ENCODE data around the gene LAMA5. TPM values are rescaled to one million over a fixed set of nuclear protein-coding genes. Genes with fewer than 3 reads are reported as not detected.

The LAMA5 gene
- total RNA-seq, 1 donor from 2014 or later, result 34.5 TPM

DNA sequence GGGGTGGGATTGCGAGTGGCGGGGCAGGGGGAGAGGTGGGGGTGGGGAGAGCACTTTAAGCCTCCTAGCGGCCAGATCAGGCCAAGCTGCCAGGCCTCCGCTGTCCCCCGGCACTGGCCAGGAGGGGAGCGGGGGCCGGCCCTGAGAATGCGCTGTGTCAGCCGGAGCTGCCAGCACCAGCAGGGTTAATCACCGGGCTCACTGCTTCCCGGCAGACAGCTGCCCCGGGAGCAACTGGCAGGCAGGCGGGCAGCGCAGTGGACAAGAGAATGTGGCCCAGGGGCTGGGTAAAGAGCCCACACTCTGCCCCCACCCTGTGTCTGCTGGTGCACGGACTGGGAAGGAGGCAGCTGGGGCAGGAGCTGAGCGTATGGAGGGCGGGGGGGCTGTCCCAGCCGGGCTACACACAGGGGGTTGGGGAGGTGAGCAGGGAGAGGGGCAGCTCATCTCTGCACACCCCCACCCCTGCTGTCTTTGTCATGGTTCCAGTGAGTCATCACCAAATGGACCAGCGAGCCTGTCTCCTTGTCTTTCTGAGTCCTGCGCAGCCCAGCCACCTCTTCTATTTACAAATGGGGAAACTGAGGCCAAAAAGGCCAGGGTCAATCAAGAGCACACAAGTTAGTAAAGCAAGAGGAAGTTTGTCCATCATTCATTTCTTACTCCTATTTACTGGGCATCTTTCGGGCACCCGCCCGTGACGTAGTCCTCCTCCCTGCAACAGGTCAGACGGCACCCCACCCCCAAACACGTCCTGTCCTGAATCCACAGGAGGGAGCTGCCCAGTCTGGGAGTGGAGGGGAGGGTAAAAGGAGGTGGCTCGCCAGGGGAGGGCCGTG lies 2.1 kb upstream of the LAMA5 start:
- H3K9me3 Mint-ChIP-seq (ENCODE audit: unreplicated experiment), result no peaks in the 10 kb centered on the region
- no peaks in the 10 kb centered on the region for H3K36me3 Mint-ChIP-seq (ENCODE audit: low read depth, unreplicated experiment)
- DNase-seq (ENCODE audit: low spot score), result peak; percentile 52
- H3K27me3 Mint-ChIP-seq (ENCODE audit: unreplicated experiment), result peaks cover 10% of the 10 kb centered on the region
- H3K27ac Mint-ChIP-seq (ENCODE audit: unreplicated experiment), result peak overlapping the region; percentile 31
- TF ChIP-seq, protein P1, sequence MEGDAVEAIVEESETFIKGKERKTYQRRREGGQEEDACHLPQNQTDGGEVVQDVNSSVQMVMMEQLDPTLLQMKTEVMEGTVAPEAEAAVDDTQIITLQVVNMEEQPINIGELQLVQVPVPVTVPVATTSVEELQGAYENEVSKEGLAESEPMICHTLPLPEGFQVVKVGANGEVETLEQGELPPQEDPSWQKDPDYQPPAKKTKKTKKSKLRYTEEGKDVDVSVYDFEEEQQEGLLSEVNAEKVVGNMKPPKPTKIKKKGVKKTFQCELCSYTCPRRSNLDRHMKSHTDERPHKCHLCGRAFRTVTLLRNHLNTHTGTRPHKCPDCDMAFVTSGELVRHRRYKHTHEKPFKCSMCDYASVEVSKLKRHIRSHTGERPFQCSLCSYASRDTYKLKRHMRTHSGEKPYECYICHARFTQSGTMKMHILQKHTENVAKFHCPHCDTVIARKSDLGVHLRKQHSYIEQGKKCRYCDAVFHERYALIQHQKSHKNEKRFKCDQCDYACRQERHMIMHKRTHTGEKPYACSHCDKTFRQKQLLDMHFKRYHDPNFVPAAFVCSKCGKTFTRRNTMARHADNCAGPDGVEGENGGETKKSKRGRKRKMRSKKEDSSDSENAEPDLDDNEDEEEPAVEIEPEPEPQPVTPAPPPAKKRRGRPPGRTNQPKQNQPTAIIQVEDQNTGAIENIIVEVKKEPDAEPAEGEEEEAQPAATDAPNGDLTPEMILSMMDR (IDR thresholded peaks at IDR 0.05; ENCODE audit: unreplicated experiment), result peak; percentile 54
- peak overlapping the region; percentile 74 for H3K4me3 Mint-ChIP-seq (ENCODE audit: unreplicated experiment)
- peaks cover 7% of the 10 kb centered on the region for H3K4me1 Mint-ChIP-seq (ENCODE audit: unreplicated experiment)

DNA sequence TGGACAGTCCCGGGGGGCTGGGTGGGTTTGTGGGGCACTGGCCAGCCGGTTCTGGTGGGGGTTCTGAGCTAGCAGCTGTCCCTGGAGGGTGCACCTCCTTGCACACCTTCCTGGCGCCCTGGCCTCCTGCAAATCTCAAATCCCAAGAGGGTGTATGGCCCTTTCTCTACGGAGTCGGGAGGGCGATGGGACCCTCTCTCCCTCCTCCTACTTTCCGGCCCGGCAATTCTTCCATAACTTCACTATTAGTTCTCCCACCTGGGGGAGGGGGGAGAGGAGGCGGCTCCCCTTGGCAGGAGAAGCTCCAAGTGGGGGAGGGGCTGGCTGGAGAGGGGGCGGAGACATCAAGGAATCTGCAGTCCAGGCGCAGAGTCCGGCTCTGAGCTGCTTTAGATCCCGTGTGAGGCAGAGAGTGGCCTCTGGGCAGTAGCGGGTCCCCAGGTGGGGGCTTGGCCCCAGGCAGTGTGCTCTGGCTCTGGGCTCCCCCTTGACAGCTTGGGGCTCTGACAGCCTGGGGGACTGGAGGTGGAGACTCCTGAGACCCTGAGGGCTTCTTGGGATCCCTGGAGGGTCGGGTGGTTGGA lies 1.4 kb upstream of the LAMA5 start:
- DNase-seq (ENCODE audit: low spot score), result no peak
- H3K9me3 Mint-ChIP-seq (ENCODE audit: unreplicated experiment), result no peaks in the 10 kb centered on the region
- H3K27me3 Mint-ChIP-seq (ENCODE audit: unreplicated experiment), result peaks cover 8% of the 10 kb centered on the region
- H3K36me3 Mint-ChIP-seq (ENCODE audit: low read depth, unreplicated experiment), result no peaks in the 10 kb centered on the region
- no peak overlapping the region for H3K4me3 Mint-ChIP-seq (ENCODE audit: unreplicated experiment)
- no peak overlapping the region for H3K27ac Mint-ChIP-seq (ENCODE audit: unreplicated experiment)
- TF ChIP-seq, protein P1 (IDR thresholded peaks at IDR 0.05; ENCODE audit: unreplicated experiment), result no peak
- H3K4me1 Mint-ChIP-seq (ENCODE audit: unreplicated experiment), result peaks cover 5% of the 10 kb centered on the region

DNA sequence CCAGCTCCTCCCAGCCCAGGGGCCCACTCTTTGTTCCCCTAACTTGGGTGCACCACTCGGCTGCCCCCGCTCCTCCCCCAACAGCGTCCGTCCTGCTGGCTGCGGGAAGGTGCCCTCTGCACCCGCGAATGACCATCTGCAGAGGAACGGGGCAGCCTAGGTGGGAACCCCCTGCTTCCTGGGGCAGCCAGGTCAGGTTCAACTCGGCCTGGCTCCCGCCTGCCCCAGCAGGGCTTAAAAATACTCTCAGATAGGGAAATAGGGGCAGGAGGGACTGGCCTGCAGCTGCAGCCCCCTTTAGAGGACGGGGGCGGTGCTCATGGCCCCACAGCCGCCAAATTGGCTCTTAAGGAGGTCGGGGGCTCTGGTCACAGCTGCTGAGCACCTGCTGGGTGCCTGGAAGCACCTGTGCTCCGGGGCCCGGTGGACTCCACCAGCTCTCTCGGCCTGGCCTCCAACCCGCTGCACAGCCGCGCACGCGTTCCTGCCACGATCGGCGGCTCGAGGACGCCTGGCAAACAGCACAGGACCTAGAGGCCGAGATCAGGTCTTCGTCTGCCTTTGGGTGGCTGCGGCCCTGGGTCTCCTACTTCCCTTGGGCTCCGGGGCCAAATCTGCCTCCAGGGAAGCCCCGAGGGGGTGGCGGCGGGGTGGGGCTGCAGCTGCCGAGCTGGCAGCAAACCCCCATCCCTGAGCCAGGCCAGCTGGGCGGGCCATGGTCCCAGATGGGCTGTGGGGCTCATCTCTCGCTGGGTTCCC lies 700 bp upstream of the LAMA5 start:
- H3K36me3 Mint-ChIP-seq (ENCODE audit: low read depth, unreplicated experiment), result no peaks in the 10 kb centered on the region
- H3K4me1 Mint-ChIP-seq (ENCODE audit: unreplicated experiment), result peaks cover 5% of the 10 kb centered on the region
- TF ChIP-seq, protein P1 (IDR thresholded peaks at IDR 0.05; ENCODE audit: unreplicated experiment), result no peak
- no peak for DNase-seq (ENCODE audit: low spot score)
- H3K9me3 Mint-ChIP-seq (ENCODE audit: unreplicated experiment), result no peaks in the 10 kb centered on the region
- peaks cover 5% of the 10 kb centered on the region for H3K27me3 Mint-ChIP-seq (ENCODE audit: unreplicated experiment)
- H3K27ac Mint-ChIP-seq (ENCODE audit: unreplicated experiment), result no peak overlapping the region
- H3K4me3 Mint-ChIP-seq (ENCODE audit: unreplicated experiment), result no peak overlapping the region

DNA sequence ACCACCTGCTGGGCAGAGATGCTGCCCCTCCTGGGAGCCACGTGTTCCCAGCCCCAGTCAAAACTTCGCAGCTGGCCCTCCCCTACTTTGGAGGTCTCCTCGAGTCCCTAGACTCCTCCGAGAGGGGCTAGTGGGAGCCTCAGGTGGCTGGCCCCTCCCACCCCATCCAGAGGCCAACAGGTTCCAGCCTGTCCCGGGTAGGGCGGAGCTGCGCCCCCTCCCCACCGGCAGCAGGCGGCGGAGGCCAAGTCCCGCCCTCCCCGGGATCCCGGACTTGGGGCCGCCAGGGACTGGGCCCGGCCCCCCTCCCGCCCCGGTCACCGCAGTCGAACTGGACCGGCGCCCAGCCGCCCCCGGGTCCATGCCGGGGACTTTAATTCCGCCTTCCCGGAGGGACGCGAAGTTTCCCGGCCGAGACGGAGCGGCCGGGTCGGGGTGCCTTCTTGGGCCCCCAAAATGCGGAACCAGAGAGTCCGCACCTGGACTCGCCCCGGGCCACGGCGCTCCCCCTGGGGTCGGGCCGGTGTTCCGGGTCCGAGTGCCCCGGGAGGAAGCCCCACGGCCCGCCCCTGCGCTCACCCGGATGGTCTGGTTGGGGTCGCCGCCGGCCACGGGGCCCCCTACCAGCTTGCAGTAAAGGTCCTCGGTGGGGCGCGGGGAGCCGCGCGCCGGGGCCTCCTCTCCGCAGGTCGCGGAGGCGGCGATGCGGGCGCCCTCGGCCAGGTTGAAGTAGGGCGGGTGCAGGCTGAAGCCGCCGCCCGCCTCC lies 559 bp downstream of the LAMA5 start:
- H3K27me3 Mint-ChIP-seq (ENCODE audit: unreplicated experiment), result peaks cover 9% of the 10 kb centered on the region
- H3K9me3 Mint-ChIP-seq (ENCODE audit: unreplicated experiment), result no peaks in the 10 kb centered on the region
- DNase-seq (ENCODE audit: low spot score), result no peak
- no peak overlapping the region for H3K4me3 Mint-ChIP-seq (ENCODE audit: unreplicated experiment)
- H3K4me1 Mint-ChIP-seq (ENCODE audit: unreplicated experiment), result peaks cover 5% of the 10 kb centered on the region
- H3K27ac Mint-ChIP-seq (ENCODE audit: unreplicated experiment), result no peak overlapping the region
- H3K36me3 Mint-ChIP-seq (ENCODE audit: low read depth, unreplicated experiment), result no peaks in the 10 kb centered on the region
- TF ChIP-seq, protein P1 (IDR thresholded peaks at IDR 0.05; ENCODE audit: unreplicated experiment), result no peak
